ENCODE results near the gene GPC6. TPM values are rescaled to one million over a fixed set of nuclear protein-coding genes. Genes with fewer than 3 reads are reported as not detected.

GPC6 gene
- total RNA-seq, 1 donor from 2014 or later = 42.9 TPM

DNA sequence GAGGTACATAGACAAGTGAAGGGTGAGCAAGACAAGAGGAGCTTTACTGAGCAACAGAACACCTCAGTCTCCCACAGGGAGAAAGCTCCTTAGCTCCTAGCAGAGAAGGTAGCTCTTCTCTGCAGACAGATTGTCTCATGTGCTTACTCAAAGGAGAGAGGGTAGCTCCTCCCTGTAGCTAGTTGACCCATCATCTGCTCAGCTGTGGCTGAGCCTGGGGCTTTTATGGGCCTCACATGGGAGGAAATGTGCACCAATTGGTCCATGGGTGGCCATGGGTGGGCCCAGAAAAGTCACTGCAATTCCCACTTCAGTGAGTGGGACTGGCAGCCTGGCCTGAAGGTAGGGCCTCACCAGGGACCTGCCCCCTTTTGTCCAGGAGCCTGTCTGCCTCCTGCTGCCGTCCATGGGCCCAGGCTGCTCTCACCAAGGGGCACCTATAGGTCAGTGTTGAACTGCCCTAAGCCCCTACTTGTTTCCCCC is 246.2 kb downstream of the GPC6 start:
- H3K36me3 ChIP-seq = no peaks in the 10 kb centered on the region
- TF ChIP-seq EZH2phosphoT487 (IDR thresholded peaks at IDR 0.05) = no peak
- no peak overlapping the region for H3K9ac ChIP-seq
- DNase-seq (ENCODE audit: low spot score) = no peak
- no peak overlapping the region for H3K4me2 ChIP-seq
- H3F3A ChIP-seq (ENCODE audit: low read depth) = no peaks in the 10 kb centered on the region
- Mint-ChIP-seq H3K27ac (no peak overlapping the region), H3K36me3 (peaks cover 4% of the 10 kb centered on the region), H3K4me1 (no peaks in the 10 kb centered on the region), H3K9me3 (peaks cover 16% of the 10 kb centered on the region), H3K27me3 (ENCODE audit: insufficient read depth, low read depth) (no peaks in the 10 kb centered on the region), H3K4me3 (no peak overlapping the region)
- H3K9me3 ChIP-seq (ENCODE audit: low read depth) = peaks cover 12% of the 10 kb centered on the region
- no peaks in the 10 kb centered on the region for H3K4me1 ChIP-seq
- no peak overlapping the region for H3K27ac ChIP-seq
- no peak overlapping the region for H2AFZ ChIP-seq (replicated peaks)
- no peaks in the 10 kb centered on the region for H3K27me3 ChIP-seq
- H4K20me1 ChIP-seq (ENCODE audit: low read depth) = no peaks in the 10 kb centered on the region
- no peaks in the 10 kb centered on the region for H3K79me2 ChIP-seq (ENCODE audit: low read depth)
- no peak overlapping the region for H3K4me3 ChIP-seq

DNA sequence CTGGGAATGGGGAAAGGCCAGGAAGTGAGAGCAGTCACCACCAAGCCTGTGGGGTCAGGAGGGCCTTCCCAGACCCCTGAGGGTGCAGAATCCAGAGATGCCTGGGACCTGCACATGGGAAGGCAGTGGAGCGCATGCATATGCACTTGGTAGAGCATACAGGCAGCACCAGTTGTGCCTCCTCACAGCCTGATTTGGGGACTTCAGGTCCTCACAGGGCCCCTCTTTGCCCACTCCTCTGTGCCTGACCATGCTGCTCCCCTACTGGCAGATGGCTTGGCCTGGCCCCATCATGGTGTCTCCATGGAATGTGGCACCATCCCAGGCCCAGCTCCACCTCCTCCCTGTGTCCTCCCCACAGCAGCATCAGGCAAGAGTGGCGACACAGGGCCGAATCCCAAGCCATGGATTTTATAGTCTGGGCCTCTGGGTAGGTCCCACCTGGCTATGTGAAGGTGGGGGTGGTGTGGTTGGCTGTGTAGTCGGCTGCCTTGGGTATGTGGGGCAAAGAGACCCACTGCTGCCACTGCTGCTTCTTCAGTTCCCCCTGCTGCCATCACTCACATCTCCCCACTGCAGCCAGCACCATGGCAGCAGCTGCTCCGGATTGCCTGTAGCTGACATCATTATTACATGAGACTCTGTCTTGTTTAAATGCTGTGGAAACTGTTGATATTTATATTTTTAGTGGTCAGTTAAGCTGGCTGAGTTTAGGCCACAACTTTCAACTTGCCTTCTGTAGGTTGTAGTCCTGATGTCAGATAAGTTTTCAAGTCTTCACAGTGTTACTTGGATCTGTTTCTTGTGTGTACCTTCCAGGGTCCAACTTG is 247.0 kb downstream of the GPC6 start:
- no peaks in the 10 kb centered on the region for H3K27me3 ChIP-seq
- TF ChIP-seq EZH2phosphoT487 (IDR thresholded peaks at IDR 0.05) (no peak), EZH2 (IDR thresholded peaks at IDR 0.05) (no peak)
- TF ChIP-seq, protein P1, sequence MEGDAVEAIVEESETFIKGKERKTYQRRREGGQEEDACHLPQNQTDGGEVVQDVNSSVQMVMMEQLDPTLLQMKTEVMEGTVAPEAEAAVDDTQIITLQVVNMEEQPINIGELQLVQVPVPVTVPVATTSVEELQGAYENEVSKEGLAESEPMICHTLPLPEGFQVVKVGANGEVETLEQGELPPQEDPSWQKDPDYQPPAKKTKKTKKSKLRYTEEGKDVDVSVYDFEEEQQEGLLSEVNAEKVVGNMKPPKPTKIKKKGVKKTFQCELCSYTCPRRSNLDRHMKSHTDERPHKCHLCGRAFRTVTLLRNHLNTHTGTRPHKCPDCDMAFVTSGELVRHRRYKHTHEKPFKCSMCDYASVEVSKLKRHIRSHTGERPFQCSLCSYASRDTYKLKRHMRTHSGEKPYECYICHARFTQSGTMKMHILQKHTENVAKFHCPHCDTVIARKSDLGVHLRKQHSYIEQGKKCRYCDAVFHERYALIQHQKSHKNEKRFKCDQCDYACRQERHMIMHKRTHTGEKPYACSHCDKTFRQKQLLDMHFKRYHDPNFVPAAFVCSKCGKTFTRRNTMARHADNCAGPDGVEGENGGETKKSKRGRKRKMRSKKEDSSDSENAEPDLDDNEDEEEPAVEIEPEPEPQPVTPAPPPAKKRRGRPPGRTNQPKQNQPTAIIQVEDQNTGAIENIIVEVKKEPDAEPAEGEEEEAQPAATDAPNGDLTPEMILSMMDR (IDR thresholded peaks at IDR 0.05) = no peak
- no peak overlapping the region for H3K4me2 ChIP-seq
- no peak for DNase-seq (ENCODE audit: low spot score)
- no peaks in the 10 kb centered on the region for H3F3A ChIP-seq (ENCODE audit: low read depth)
- no peak overlapping the region for H3K27ac ChIP-seq
- H3K36me3 ChIP-seq = no peaks in the 10 kb centered on the region
- Mint-ChIP-seq H3K27ac (no peak overlapping the region), H3K36me3 (peaks cover 2% of the 10 kb centered on the region), H3K4me1 (no peaks in the 10 kb centered on the region), H3K27me3 (ENCODE audit: insufficient read depth, low read depth) (no peaks in the 10 kb centered on the region), H3K4me3 (no peak overlapping the region), H3K9me3 (peaks cover 14% of the 10 kb centered on the region)
- H3K9ac ChIP-seq = no peak overlapping the region
- H3K79me2 ChIP-seq (ENCODE audit: low read depth) = no peaks in the 10 kb centered on the region
- H4K20me1 ChIP-seq (ENCODE audit: low read depth) = no peaks in the 10 kb centered on the region
- no peak overlapping the region for H2AFZ ChIP-seq (replicated peaks)
- H3K9me3 ChIP-seq (ENCODE audit: low read depth) = peaks cover 12% of the 10 kb centered on the region
- H3K4me1 ChIP-seq = no peaks in the 10 kb centered on the region
- H3K4me3 ChIP-seq = no peak overlapping the region

DNA sequence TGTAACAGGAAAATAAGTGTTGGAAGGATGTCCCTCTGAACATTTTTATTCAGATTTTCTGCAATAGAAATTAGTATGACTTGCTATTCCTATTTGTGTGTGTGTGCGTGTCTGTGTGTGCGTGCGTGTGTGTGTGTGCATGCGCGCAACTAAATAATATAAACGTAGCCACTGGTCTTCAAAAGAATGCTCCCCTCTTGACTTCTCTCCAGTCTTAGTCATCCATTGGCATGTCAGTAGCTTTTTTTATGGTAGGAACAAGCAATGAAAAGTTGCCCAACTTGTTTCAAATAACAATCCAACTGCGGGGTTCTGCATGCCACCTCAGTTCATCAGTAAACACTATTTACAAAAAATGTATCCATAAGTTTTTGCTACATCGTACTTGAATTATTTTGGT is 249.6 kb downstream of the GPC6 start:
- no peaks in the 10 kb centered on the region for H3K27me3 Mint-ChIP-seq (ENCODE audit: insufficient read depth, low read depth)
- H3F3A ChIP-seq (ENCODE audit: low read depth) = no peaks in the 10 kb centered on the region
- H3K4me2 ChIP-seq = no peak overlapping the region
- H3K27me3 ChIP-seq = no peaks in the 10 kb centered on the region
- TF ChIP-seq, protein P1 (IDR thresholded peaks at IDR 0.05) = no peak
- no peak for TF ChIP-seq EZH2phosphoT487 (IDR thresholded peaks at IDR 0.05)
- no peak for TF ChIP-seq EZH2 (IDR thresholded peaks at IDR 0.05)
- H3K4me1 ChIP-seq = no peaks in the 10 kb centered on the region
- no peak overlapping the region for H3K27ac ChIP-seq
- no peak overlapping the region for H3K9ac ChIP-seq
- no peaks in the 10 kb centered on the region for H3K4me1 Mint-ChIP-seq
- H3K9me3 ChIP-seq (ENCODE audit: low read depth) = no peaks in the 10 kb centered on the region
- no peak overlapping the region for H3K4me3 Mint-ChIP-seq
- no peaks in the 10 kb centered on the region for H3K9me3 Mint-ChIP-seq
- H3K36me3 ChIP-seq = no peaks in the 10 kb centered on the region
- H3K79me2 ChIP-seq (ENCODE audit: low read depth) = no peaks in the 10 kb centered on the region
- no peak overlapping the region for H3K4me3 ChIP-seq
- H3K36me3 Mint-ChIP-seq = peaks cover 2% of the 10 kb centered on the region
- no peak for DNase-seq (ENCODE audit: low spot score)
- H4K20me1 ChIP-seq (ENCODE audit: low read depth) = no peaks in the 10 kb centered on the region
- no peak overlapping the region for H2AFZ ChIP-seq (replicated peaks)
- no peak overlapping the region for H3K27ac Mint-ChIP-seq

DNA sequence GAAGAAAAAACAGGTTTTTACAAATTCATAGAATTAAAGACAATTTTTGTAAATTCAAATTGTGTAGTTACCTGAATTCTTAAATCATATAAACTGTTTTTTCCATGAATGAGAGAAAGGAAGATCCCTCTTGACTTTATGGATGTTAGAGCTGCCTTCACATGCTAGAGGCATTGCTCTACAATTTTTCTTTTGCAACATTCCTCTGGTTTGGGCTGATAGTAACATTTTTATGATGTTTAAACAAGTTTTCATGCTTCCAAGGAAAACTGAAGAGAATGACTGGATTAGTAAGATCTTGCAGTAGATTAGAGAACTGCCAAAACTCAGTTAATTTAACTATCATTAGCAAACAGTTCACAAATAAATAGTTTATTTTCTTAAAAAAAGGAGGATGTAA is 250.6 kb downstream of the GPC6 start:
- Mint-ChIP-seq H3K4me1 (no peaks in the 10 kb centered on the region), H3K4me3 (no peak overlapping the region), H3K27me3 (ENCODE audit: insufficient read depth, low read depth) (no peaks in the 10 kb centered on the region), H3K9me3 (no peaks in the 10 kb centered on the region), H3K27ac (no peak overlapping the region), H3K36me3 (no peaks in the 10 kb centered on the region)
- Histone ChIP-seq H4K20me1 (ENCODE audit: low read depth) (no peaks in the 10 kb centered on the region), H3K36me3 (no peaks in the 10 kb centered on the region), H3K4me2 (no peak overlapping the region), H3K27me3 (no peaks in the 10 kb centered on the region), H3K4me1 (no peaks in the 10 kb centered on the region), H3K4me3 (no peak overlapping the region), H3K27ac (no peak overlapping the region), H2AFZ (replicated peaks) (no peak overlapping the region), H3K9ac (no peak overlapping the region), H3F3A (ENCODE audit: low read depth) (no peaks in the 10 kb centered on the region), H3K79me2 (ENCODE audit: low read depth) (no peaks in the 10 kb centered on the region), H3K9me3 (ENCODE audit: low read depth) (no peaks in the 10 kb centered on the region)
- no peak for DNase-seq (ENCODE audit: low spot score)
- TF ChIP-seq EZH2 (IDR thresholded peaks at IDR 0.05) (no peak), EZH2phosphoT487 (IDR thresholded peaks at IDR 0.05) (no peak)
- TF ChIP-seq, protein P1 (IDR thresholded peaks at IDR 0.05) = no peak

All from neural progenitor cell (in vitro differentiated cells).